Measurements from ENCODE around the gene SRA1. TPM values are rescaled to one million over a fixed set of nuclear protein-coding genes. Genes with fewer than 3 reads are reported as not detected.

Gene SRA1
- total and polyA plus RNA-seq, 2 of the 13 experiments (the other 11 are each of a cell fraction or from before 2014, with no cell fraction given): 14.2 to 32.8 TPM

DNA sequence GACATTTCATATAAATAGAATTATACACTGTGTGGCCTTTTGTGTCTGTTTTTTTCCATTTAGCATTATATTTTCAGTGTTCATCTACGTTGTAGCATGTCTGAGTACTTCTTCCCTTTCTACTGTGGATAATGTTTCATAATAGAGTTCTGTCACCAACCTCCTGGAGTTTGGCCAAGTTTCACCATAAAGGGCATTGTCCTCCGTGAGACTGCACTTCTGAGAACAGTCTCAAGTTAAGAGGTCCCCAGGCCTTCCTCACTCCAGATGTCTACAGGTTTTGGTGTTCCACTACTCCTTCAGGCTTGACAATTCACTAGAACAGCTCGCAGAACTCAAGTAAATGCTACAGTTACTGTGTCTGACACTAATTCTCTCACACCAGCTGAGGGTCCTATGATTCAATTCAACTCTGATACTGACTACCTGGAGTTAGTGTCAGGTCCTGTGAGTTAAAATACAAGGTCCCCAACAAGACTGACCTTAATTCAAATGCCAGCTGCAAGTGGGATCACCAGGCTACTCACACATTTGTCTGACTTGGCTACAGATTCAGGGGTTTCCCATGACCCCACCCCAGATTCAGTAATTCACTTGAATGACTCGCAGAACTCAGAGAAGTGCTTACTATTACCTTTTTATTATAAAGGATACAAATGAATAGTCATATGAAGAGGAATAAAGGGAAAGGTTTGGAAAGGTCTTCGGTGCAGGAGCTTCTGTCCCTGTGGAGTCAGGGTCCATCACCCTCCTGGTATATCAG lies 38.4 kb upstream of the SRA1 start:
- in situ Hi-C loops (cut with HindIII; ENCODE audit: extremely low pct_ligation_motif_present, low pct_unique_long_range_greater_than_20kb) (no loop called here), intact Hi-C loops (cut with micrococcal nuclease; ENCODE audit: unreplicated experiment) (no loop called here)
- H3K9ac ChIP-seq (ENCODE audit: insufficient read depth, low read depth, low read length): no peak overlapping the region
- ATAC-seq (no peak; the same call in 2 of the 3 replicates), FAIRE-seq (no peak), DNase-seq (ENCODE audit: low spot score) (peak; percentile 36)
- BruUV-seq (replicated peaks): no TSS peak
- H3K27ac ChIP-seq (ENCODE audit: extremely low read length, insufficient read depth, low read length): no peak overlapping the region
- H2AFZ ChIP-seq (ENCODE audit: low read length): no peak overlapping the region
- no peaks in the 10 kb centered on the region for H4K20me1 ChIP-seq (ENCODE audit: insufficient read depth, low read length)
- H3K79me2 ChIP-seq (ENCODE audit: insufficient read depth, low read length): no peaks in the 10 kb centered on the region
- no peaks in the 10 kb centered on the region for H3K27me3 ChIP-seq (ENCODE audit: control insufficient read depth in 1 of 2, insufficient read depth in 2 of 2, low read length in 2 of 2)
- no peaks in the 10 kb centered on the region for H3K36me3 ChIP-seq (replicated peaks in 1 of 2; ENCODE audit: control insufficient read depth in 1 of 2, insufficient read depth in 2 of 2, low read length in 2 of 2)
- ChIA-PET POLR2A (no interaction called here), CTCF (ENCODE audit: low intra/inter-chr PET ratio, low total read pairs) (no interaction called here)
- 39% methylated on average over 5 of the region's 5 CpGs for WGBS (ENCODE audit: low lambda C conversion rate)
- no peak overlapping the region; the same call in 1 of the 2 replicates for H3K4me2 ChIP-seq (ENCODE audit: low read depth, low read length)
- TF ChIP-seq ZNF549 (CRISPR knock-in tag; IDR thresholded peaks at IDR 0.05): no peak
- no peak for TF ChIP-seq SOX13 (IDR thresholded peaks at IDR 0.05)
- TF ChIP-seq SOX13 (CRISPR knock-in tag; conservative IDR thresholded peaks at IDR 0.05 in 1 of 2, IDR thresholded peaks at IDR 0.05 in 1 of 2): peak in 1 of 2 experiments; percentile 16; a peak in 1 of 4 replicates
- H3K4me1 ChIP-seq (ENCODE audit: insufficient read depth, low read length): peaks cover 13% of the 10 kb centered on the region
- no peak overlapping the region for H3K4me3 ChIP-seq (replicated peaks in 1 of 3; ENCODE audit: insufficient read depth in 1 of 3, low read depth in 2 of 3, low read length in 3 of 3)
- no peaks in the 10 kb centered on the region for H3K9me3 ChIP-seq (ENCODE audit: low read length)

DNA sequence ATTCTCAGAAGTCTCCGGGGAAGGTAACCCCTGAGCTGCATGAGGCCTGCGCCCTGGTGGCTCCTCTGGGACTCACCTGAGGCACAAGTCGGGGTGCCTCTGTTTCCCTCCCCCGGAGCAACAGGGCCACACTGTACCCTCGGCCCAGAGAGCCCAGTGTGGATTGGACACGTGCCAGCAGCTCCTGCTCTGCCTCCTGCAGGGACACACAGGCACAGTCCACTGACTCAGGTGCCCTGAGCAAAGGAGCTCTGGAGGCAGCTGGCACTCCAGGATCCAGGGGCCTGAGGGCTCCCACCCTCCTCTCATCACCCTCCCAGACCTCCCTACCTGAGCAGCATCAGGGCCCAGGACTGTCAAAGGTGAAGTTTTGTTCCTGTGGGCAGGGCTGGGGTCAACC lies 36.9 kb upstream of the SRA1 start:
- intact Hi-C loops (cut with micrococcal nuclease; ENCODE audit: unreplicated experiment): no loop called here
- no peak overlapping the region for H3K4me2 ChIP-seq (ENCODE audit: low read depth, low read length)
- H3K9me3 ChIP-seq (ENCODE audit: low read length): no peaks in the 10 kb centered on the region
- no peak for FAIRE-seq
- in situ Hi-C loops (cut with HindIII; ENCODE audit: extremely low pct_ligation_motif_present, low pct_unique_long_range_greater_than_20kb): no loop called here
- BruUV-seq (replicated peaks): no TSS peak
- H3K4me3 ChIP-seq (replicated peaks in 1 of 3; ENCODE audit: insufficient read depth in 1 of 3, low read depth in 2 of 3, low read length in 3 of 3): no peak overlapping the region
- no CpG with 5 or more reads among the region's 6 CpGs for WGBS (ENCODE audit: low lambda C conversion rate)
- no peak overlapping the region for H3K27ac ChIP-seq (ENCODE audit: extremely low read length, insufficient read depth, low read length)
- POLR2A ChIA-PET: no interaction called here
- no peak for TF ChIP-seq HMGA1 (CRISPR knock-in tag; conservative IDR thresholded peaks at IDR 0.05)
- no peak for DNase-seq (ENCODE audit: low spot score)
- H3K9ac ChIP-seq (ENCODE audit: insufficient read depth, low read depth, low read length): no peak overlapping the region
- ATAC-seq: peak; percentile 33; the same call in 2 of the 3 replicates
- peaks cover 13% of the 10 kb centered on the region for H3K4me1 ChIP-seq (ENCODE audit: insufficient read depth, low read length)
- no peak overlapping the region for H2AFZ ChIP-seq (ENCODE audit: low read length)
- no peaks in the 10 kb centered on the region for H3K36me3 ChIP-seq (replicated peaks in 1 of 2; ENCODE audit: control insufficient read depth in 1 of 2, insufficient read depth in 2 of 2, low read length in 2 of 2)
- H3K79me2 ChIP-seq (ENCODE audit: insufficient read depth, low read length): no peaks in the 10 kb centered on the region
- H3K27me3 ChIP-seq (ENCODE audit: control insufficient read depth in 1 of 2, insufficient read depth in 2 of 2, low read length in 2 of 2): no peaks in the 10 kb centered on the region; a peak in 1 of 5 replicates
- CTCF ChIA-PET (ENCODE audit: low intra/inter-chr PET ratio, low total read pairs): no interaction called here
- H4K20me1 ChIP-seq (ENCODE audit: insufficient read depth, low read length): no peaks in the 10 kb centered on the region

All from HepG2 (cell line).